Umbilical cord (tissue), 2 donors: Measurements from ENCODE around the gene RAB3B. TPM values are rescaled to one million over a fixed set of nuclear protein-coding genes. Genes with fewer than 3 reads are reported as not detected.
"Not testable (repeated sequence)": the region's sequence is repeated elsewhere in the genome, so short reads cannot be mapped to it uniquely, and the experiment has no call there.

Experiments used
- DNase-seq: peaks from one replicate; pipeline ENCODE4 v3.0.0-alpha.2; 2015; ENCODE audit warnings: low spot score
- total RNA-seq: library from RNA; depleted of rRNA; stranded (reverse); fragments of >200 nt; gene quantifications from one replicate; pipeline ENCODE4 v1.2.3, GENCODE V29; 2014; ENCODE audit warnings: low replicate concordance; ENCODE audit not compliant: insufficient read depth

RAB3B gene
- total RNA-seq, 1 donor from 2014 or later, result 2.4 TPM

GRCh38 chr1:51989582-51990477 lies 670 bp downstream of the RAB3B start:
- DNase-seq, result no peak

GRCh38 chr1:51988254-51988653 lies 2.2 kb downstream of the RAB3B start:
- no peak for DNase-seq

GRCh38 chr1:51986718-51987117 lies 3.8 kb downstream of the RAB3B start:
- no peak for DNase-seq

- DNase-seq, result no peak
These were observed 8.3 kb downstream of the RAB3B start for GRCh38 chr1:51982161-51982560.

- DNase-seq, result no peak
These were observed 8.9 kb downstream of the RAB3B start for GRCh38 chr1:51981555-51981954.

GRCh38 chr1:51978099-51978498 lies 12.4 kb downstream of the RAB3B start:
- DNase-seq, result no peak

- DNase-seq, result no peak
These were observed 13.5 kb downstream of the RAB3B start for GRCh38 chr1:51976846-51977602.

- no peak for DNase-seq
These were observed 16.7 kb downstream of the RAB3B start for GRCh38 chr1:51973587-51974474.

GRCh38 chr1:51969038-51969705 lies 21.3 kb downstream of the RAB3B start:
- no peak for DNase-seq

- DNase-seq, result no peak
These were observed 21.9 kb downstream of the RAB3B start for GRCh38 chr1:51968632-51969031.

- DNase-seq, result not testable (repeated sequence)
These were observed 23.2 kb downstream of the RAB3B start for GRCh38 chr1:51967213-51967791.

GRCh38 chr1:51966559-51966958 lies 23.9 kb downstream of the RAB3B start:
- no peak for DNase-seq

- no peak for DNase-seq
These were observed 26.2 kb downstream of the RAB3B start for GRCh38 chr1:51964309-51964696.

GRCh38 chr1:51963592-51964308 lies 26.8 kb downstream of the RAB3B start:
- DNase-seq, result no peak

- DNase-seq, result no peak
These were observed 27.8 kb downstream of the RAB3B start for GRCh38 chr1:51962486-51963356.

GRCh38 chr1:51961954-51962353 lies 28.5 kb downstream of the RAB3B start:
- DNase-seq, result no peak

- no peak for DNase-seq
These were observed 29.3 kb downstream of the RAB3B start for GRCh38 chr1:51961231-51961630.

- DNase-seq, result no peak
These were observed 30.2 kb downstream of the RAB3B start for GRCh38 chr1:51960262-51960661.

- DNase-seq, result no peak
These were observed 31.7 kb downstream of the RAB3B start for GRCh38 chr1:51958824-51959223.
